Endothelial cell of umbilical vein (primary cell): ENCODE measurements around the gene RIC1. TPM values are rescaled to one million over a fixed set of nuclear protein-coding genes. Genes with fewer than 3 reads are reported as not detected.
A peak's percentile ranks its signal among the peaks of the same experiment; 100 is the strongest.

ENCODE experiments used
- BruUV-seq: library from RNA; stranded (reverse); fragments of 400-500 nt; replicated peaks from 2 replicates; lab custom pipeline; 2021; lab: Mats Ljungman, UMichigan
- CTCF ChIA-PET: fragments of 300-600, 350-600 bp; sonication (Branson Sonifier 250); formaldehyde crosslinking; loops from one replicate; lab custom pipeline; 2021; ENCODE audit warnings: antibody characterized with exemption, inconsistent platforms; lab: Charles Lee
- POLR2A ChIA-PET: fragments of 300-600, 350-600 bp; sonication (Branson Sonifier 250); formaldehyde crosslinking; loops from one replicate; lab custom pipeline; 2021; ENCODE audit warnings: antibody characterized with exemption, inconsistent platforms; lab: Charles Lee
- DNase-seq: peaks from one replicate; pipeline ENCODE4 v3.0.0-alpha.2; 2011; ENCODE audit warnings: low read depth, low spot score
- FAIRE-seq: peaks from 2 replicates; lab custom pipeline; 2011; peaks lifted over from hg19 to GRCh38; lab: Jason Lieb, UNC
- H2AFZ ChIP-seq: 2 replicates; pipeline ENCODE4 v1.6.0; 2012; ENCODE audit warnings: low read depth, low read length, control low read depth, inconsistent platforms
- H3K27ac ChIP-seq: 2 replicates; pipeline ENCODE4 v1.5.1; 2011; ENCODE audit warnings: low read depth, mild to moderate bottlenecking, control low read depth, low read length, moderate library complexity; ENCODE audit not compliant: insufficient read depth
- H3K27me3 ChIP-seq, 2 experiments: 2 replicates each; pipeline versions ENCODE4 v1.6.0 to v1.6.1; 2011; ENCODE audit warnings: low read length in 2 of 2, mixed read lengths in 1 of 2; ENCODE audit not compliant: control insufficient read depth in 2 of 2, insufficient read depth in 2 of 2
- H3K36me3 ChIP-seq, 2 experiments: 2 replicates in 1 of 2; 3 replicates in 1 of 2; pipeline ENCODE4 v1.5.1; 2011; ENCODE audit warnings: low read length in 2 of 2, mild to moderate bottlenecking in 1 of 2, moderate library complexity in 1 of 2; ENCODE audit not compliant: control insufficient read depth in 2 of 2, insufficient read depth in 2 of 2; ENCODE audit errors: extremely low read depth in 1 of 2
- H3K4me1 ChIP-seq: 3 replicates; pipeline ENCODE4 v1.5.1; 2011; ENCODE audit warnings: mild to moderate bottlenecking, low read length; ENCODE audit not compliant: control insufficient read depth, insufficient read depth; ENCODE audit errors: extremely low read depth
- H3K4me2 ChIP-seq: 2 replicates; pipeline ENCODE4 v1.6.1; 2011; ENCODE audit warnings: low read length, control low read depth, mixed read lengths; ENCODE audit not compliant: insufficient read depth
- H3K4me3 ChIP-seq, 3 experiments: fragments of 200-600 bp in 1 of 3; sonication (generic), shearing (Covaris generic) in 1 of 3; replicated peaks in 1 of 3; 2 replicates each; pipeline ENCODE4 v1.5.1; 2011 to 2016; ENCODE audit warnings: control low read depth in 3 of 3, low read length in 3 of 3, mild to moderate bottlenecking in 2 of 3, inconsistent platforms in 1 of 3, low read depth in 1 of 3, moderate library complexity in 1 of 3; ENCODE audit not compliant: insufficient read depth in 1 of 3
- H3K79me2 ChIP-seq: 2 replicates; pipeline ENCODE4 v1.6.0; 2012; ENCODE audit warnings: low read length, inconsistent platforms; ENCODE audit not compliant: control insufficient read depth, insufficient read depth
- H3K9ac ChIP-seq: replicated peaks from 2 replicates; pipeline ENCODE3; 2011; ENCODE audit warnings: low read length, control low read depth; ENCODE audit not compliant: insufficient read depth; ENCODE audit errors: extremely low read depth
- H3K9me1 ChIP-seq: replicated peaks from 3 replicates; pipeline ENCODE4 v1.6.0; 2011; ENCODE audit warnings: mild to moderate bottlenecking, low read length; ENCODE audit not compliant: control insufficient read depth, insufficient read depth; ENCODE audit errors: extremely low read depth
- H3K9me3 ChIP-seq: replicated peaks from 2 replicates; pipeline ENCODE4 v1.5.1; 2012; ENCODE audit warnings: low read length, inconsistent platforms; ENCODE audit not compliant: control insufficient read depth, insufficient read depth
- H4K20me1 ChIP-seq: replicated peaks from 2 replicates; pipeline ENCODE3; 2011; ENCODE audit warnings: mild to moderate bottlenecking, low read length; ENCODE audit not compliant: control insufficient read depth, insufficient read depth; ENCODE audit errors: extremely low read depth
- EZH2 ChIP-seq: IDR thresholded peaks from 2 replicates; pipeline ENCODE4 v1.6.1; 2012; ENCODE audit warnings: borderline replicate concordance, low read depth, mild to moderate bottlenecking, moderate library complexity, low read length, inconsistent platforms; ENCODE audit not compliant: severe bottlenecking
- FOS ChIP-seq: IDR thresholded peaks from 2 replicates; pipeline ENCODE4 v1.6.1; 2011; ENCODE audit warnings: mild to moderate bottlenecking, low read length, moderate library complexity, borderline replicate concordance; ENCODE audit not compliant: insufficient read depth
- GATA2 ChIP-seq: IDR thresholded peaks from 2 replicates; pipeline ENCODE4 v1.7.0; 2011; ENCODE audit warnings: low read depth, mild to moderate bottlenecking, moderate library complexity, mixed read lengths, low read length; ENCODE audit not compliant: insufficient read length, insufficient read depth
- JUN ChIP-seq: IDR thresholded peaks from 2 replicates; pipeline ENCODE4 v1.6.1; 2011; ENCODE audit warnings: borderline replicate concordance, low read depth; ENCODE audit not compliant: insufficient read length, insufficient read depth
- MYC ChIP-seq: IDR thresholded peaks from one replicate; pipeline ENCODE4 v1.6.1; 2011; ENCODE audit warnings: mild to moderate bottlenecking, low read depth, low read length
- POLR2A ChIP-seq: IDR thresholded peaks from 2 replicates; pipeline ENCODE4 v1.6.1; 2012; ENCODE audit warnings: low read depth, mild to moderate bottlenecking, control low read depth, low read length
- POLR2AphosphoS5 ChIP-seq: IDR thresholded peaks from 2 replicates; pipeline ENCODE4 v1.6.1; 2012; ENCODE audit warnings: low read depth, mild to moderate bottlenecking, control low read depth, low read length, moderate library complexity; ENCODE audit not compliant: insufficient read depth
- dilution Hi-C: fragments of 300-500 bp; cut with MboI; formaldehyde crosslinking; loops from one replicate; pipeline ENCODE4 v1.15.0; 2019; ENCODE audit warnings: low sequenced_read_pairs; ENCODE audit not compliant: extremely low pct_ligation_motif_present
- intact Hi-C: fragments of 100-400 bp; cut with micrococcal nuclease; formaldehyde crosslinking; loops from one replicate; pipeline ENCODE4 v1.10.0; 2022
- polyA plus RNA-seq, 4 experiments: library from polyadenylated mRNA; depleted of rRNA in 3 of 4; stranded (reverse) in 3 of 4; unstranded in 1 of 4; fragments of >200 nt; gene quantifications; 2 replicates each; pipeline versions ENCODE4 v1.2.1 to v1.2.3, GENCODE V29; 2011 to 2012; ENCODE audit warnings: missing spikeins in 1 of 4
- total RNA-seq: library from RNA; stranded (reverse); gene quantifications from 2 replicates; pipeline ENCODE4 v1.2.3, GENCODE V29; 2021
- TF ChIP-seq, protein P1 (sequence below): IDR thresholded peaks from 2 replicates; pipeline ENCODE4 v1.6.1; 2011; ENCODE audit not compliant: insufficient read depth, insufficient read length
- TF ChIP-seq, protein P2 (sequence below), 2 donors: IDR thresholded peaks; 1 replicate in 1 of 2; 2 replicates in 1 of 2; pipeline ENCODE4 v1.5.1; 2011; ENCODE audit warnings: low read length in 2 of 2, mild to moderate bottlenecking in 2 of 2, moderate library complexity in 2 of 2, control low read depth in 1 of 2, inconsistent platforms in 1 of 2, low read depth in 1 of 2; ENCODE audit not compliant: insufficient read depth in 1 of 2; ENCODE audit errors: extremely low read depth in 1 of 2

RIC1 gene
- total and polyA plus RNA-seq, 2 donors (not counting 3 experiments of a cell fraction or from before 2014, with no cell fraction given), result 14.0 to 23.5 TPM

DNA sequence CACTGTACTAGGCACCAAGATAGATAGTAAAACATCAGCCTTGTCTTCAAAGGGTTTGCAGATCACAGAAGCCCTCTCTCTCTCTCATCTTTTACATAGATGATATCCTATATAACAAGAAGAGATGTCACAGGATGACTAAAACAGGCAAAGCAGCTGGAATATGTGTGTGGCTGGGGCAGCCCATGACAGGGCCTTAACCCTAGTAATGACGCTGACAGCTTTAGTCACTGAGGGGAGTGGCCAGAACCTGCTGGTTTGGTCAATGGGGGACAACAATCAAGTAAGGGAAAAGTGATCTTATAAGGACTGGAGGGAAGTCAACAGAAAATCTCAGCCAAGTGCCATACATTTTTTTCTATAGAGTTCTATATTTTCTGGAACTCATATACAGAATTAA lies 41.9 kb upstream of the RIC1 start:
- Histone ChIP-seq H3K9me1 (no peaks in the 10 kb centered on the region), H4K20me1 (no peaks in the 10 kb centered on the region), H3K4me3 (no peak overlapping the region), H3K27me3 (no peaks in the 10 kb centered on the region), H3K9me3 (no peaks in the 10 kb centered on the region), H2AFZ (no peak overlapping the region), H3K4me2 (no peak overlapping the region), H3K36me3 (no peaks in the 10 kb centered on the region), H3K4me1 (peaks cover 32% of the 10 kb centered on the region), H3K27ac (peak overlapping the region; percentile 55), H3K79me2 (no peaks in the 10 kb centered on the region), H3K9ac (no peak overlapping the region)
- ChIA-PET CTCF (interaction anchor here (1.0 to 5.5 kb wide), 5 partner anchors 76 to 598 kb away, joined by 3 to 53 read pairs (median 9); partner anchors contain the start of genes CD274 and INSL6), POLR2A (interaction anchor here (0.9 kb wide), 1 partner anchor 135 kb away, joined by 6 read pairs; no protein-coding TSS in a partner anchor)
- TF ChIP-seq EZH2, result no peak
- TF ChIP-seq POLR2A, result no peak
- no peak for TF ChIP-seq MYC
- no peak for TF ChIP-seq JUN
- TF ChIP-seq, protein P1, sequence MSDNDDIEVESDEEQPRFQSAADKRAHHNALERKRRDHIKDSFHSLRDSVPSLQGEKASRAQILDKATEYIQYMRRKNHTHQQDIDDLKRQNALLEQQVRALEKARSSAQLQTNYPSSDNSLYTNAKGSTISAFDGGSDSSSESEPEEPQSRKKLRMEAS, result no peak
- no peak for TF ChIP-seq GATA2
- no peak for TF ChIP-seq POLR2AphosphoS5
- TF ChIP-seq, protein P2, sequence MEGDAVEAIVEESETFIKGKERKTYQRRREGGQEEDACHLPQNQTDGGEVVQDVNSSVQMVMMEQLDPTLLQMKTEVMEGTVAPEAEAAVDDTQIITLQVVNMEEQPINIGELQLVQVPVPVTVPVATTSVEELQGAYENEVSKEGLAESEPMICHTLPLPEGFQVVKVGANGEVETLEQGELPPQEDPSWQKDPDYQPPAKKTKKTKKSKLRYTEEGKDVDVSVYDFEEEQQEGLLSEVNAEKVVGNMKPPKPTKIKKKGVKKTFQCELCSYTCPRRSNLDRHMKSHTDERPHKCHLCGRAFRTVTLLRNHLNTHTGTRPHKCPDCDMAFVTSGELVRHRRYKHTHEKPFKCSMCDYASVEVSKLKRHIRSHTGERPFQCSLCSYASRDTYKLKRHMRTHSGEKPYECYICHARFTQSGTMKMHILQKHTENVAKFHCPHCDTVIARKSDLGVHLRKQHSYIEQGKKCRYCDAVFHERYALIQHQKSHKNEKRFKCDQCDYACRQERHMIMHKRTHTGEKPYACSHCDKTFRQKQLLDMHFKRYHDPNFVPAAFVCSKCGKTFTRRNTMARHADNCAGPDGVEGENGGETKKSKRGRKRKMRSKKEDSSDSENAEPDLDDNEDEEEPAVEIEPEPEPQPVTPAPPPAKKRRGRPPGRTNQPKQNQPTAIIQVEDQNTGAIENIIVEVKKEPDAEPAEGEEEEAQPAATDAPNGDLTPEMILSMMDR (IDR thresholded peaks at IDR 0.05; ENCODE audit: extremely low read depth in 1 of 2, insufficient read depth in 1 of 2, low read depth in 1 of 2, low read length in 2 of 2), result no peak
- TF ChIP-seq FOS, result no peak
- BruUV-seq, result no TSS peak
- no peak for DNase-seq
- dilution Hi-C loops, result no loop called here
- intact Hi-C loops, result loop anchor here (2.0 kb wide), 1 partner anchor 76 kb away; the partner anchor contains the start of gene PDCD1LG2
- peak; percentile 48 for FAIRE-seq
